SH-SY5Y (cell line): ENCODE data around the gene PTPRA.

Experiments used
- GATA2 ChIP-seq: IDR thresholded peaks from 2 replicates; pipeline ENCODE4 v1.6.1; 2011; ENCODE audit warnings: mild to moderate bottlenecking, low read depth, low read length
- GATA3 ChIP-seq: IDR thresholded peaks from 2 replicates; pipeline ENCODE4 v1.6.1; 2011; ENCODE audit warnings: low read depth, mild to moderate bottlenecking, low read length, moderate library complexity

GRCh38 chr20:2978519-2978918, 105.2 kb downstream of the PTPRA start:
- no peak for TF ChIP-seq GATA3
- no peak for TF ChIP-seq GATA2
